HepG2 (cell line): ENCODE measurements around the gene PRKACA. TPM values are rescaled to one million over a fixed set of nuclear protein-coding genes. Genes with fewer than 3 reads are reported as not detected.

ENCODE experiments used
- CREM ChIP-seq, 2 experiments: sonication (generic) in 1 of 2; formaldehyde crosslinking in 1 of 2; IDR thresholded peaks; 2 replicates each; pipeline versions ENCODE4 v1.4.0 to v1.6.1; 2016 to 2020; ENCODE audit warnings: antibody characterized with exemption in 1 of 2, mild to moderate bottlenecking in 1 of 2, missing genetic modification reagents in 1 of 2
- FOXK2 ChIP-seq: fragments of 450-650 bp; IDR thresholded peaks from 2 replicates; pipeline ENCODE4 v1.6.1; 2016
- GLI4 ChIP-seq: sonication (generic); formaldehyde crosslinking; IDR thresholded peaks from 2 replicates; pipeline ENCODE4 v1.5.1; 2020; ENCODE audit warnings: missing genetic modification reagents, mild to moderate bottlenecking, moderate library complexity, borderline replicate concordance
- KAT8 ChIP-seq: IDR thresholded peaks from 2 replicates; pipeline ENCODE4 v1.6.1; 2016; ENCODE audit warnings: missing genetic modification reagents, missing compliant biosample characterization
- MYC ChIP-seq: sonication (generic); formaldehyde crosslinking; IDR thresholded peaks from 2 replicates; pipeline ENCODE4 v1.9.0; 2021; ENCODE audit warnings: missing genetic modification reagents, borderline replicate concordance
- PHF21A ChIP-seq: sonication (generic); formaldehyde crosslinking; IDR thresholded peaks from 2 replicates; pipeline ENCODE4 v1.5.0; 2020; ENCODE audit warnings: mild to moderate bottlenecking, missing genetic modification reagents
- PHF8 ChIP-seq: sonication (generic); formaldehyde crosslinking; IDR thresholded peaks from 2 replicates; pipeline ENCODE4 v1.5.0; 2020; ENCODE audit warnings: missing genetic modification reagents
- SP5 ChIP-seq: IDR thresholded peaks from 2 replicates; pipeline ENCODE4 v1.6.1; 2016; ENCODE audit warnings: low read depth, borderline replicate concordance
- SPEN ChIP-seq: sonication (generic); formaldehyde crosslinking; IDR thresholded peaks from 2 replicates; pipeline ENCODE4 v1.5.1; 2020; ENCODE audit warnings: low read depth, mild to moderate bottlenecking, missing genetic modification reagents
- ZFP37 ChIP-seq: sonication (generic); formaldehyde crosslinking; IDR thresholded peaks from 2 replicates; pipeline ENCODE4 v1.4.0; 2020; ENCODE audit warnings: missing genetic modification reagents, borderline replicate concordance
- ZFX ChIP-seq: sonication (generic); formaldehyde crosslinking; IDR thresholded peaks from 2 replicates; pipeline ENCODE4 v1.4.0; 2020; ENCODE audit warnings: mild to moderate bottlenecking, low read depth, missing genetic modification reagents, moderate library complexity
- ZNF232 ChIP-seq: sonication (generic); formaldehyde crosslinking; IDR thresholded peaks from 2 replicates; pipeline ENCODE4 v1.4.0; 2020; ENCODE audit warnings: missing genetic modification reagents, borderline replicate concordance
- ZNF326 ChIP-seq: sonication (generic); formaldehyde crosslinking; IDR thresholded peaks from 2 replicates; pipeline ENCODE4 v1.4.0; 2020; ENCODE audit warnings: missing genetic modification reagents, borderline replicate concordance
- ZNF557 ChIP-seq: sonication (generic); formaldehyde crosslinking; IDR thresholded peaks from 2 replicates; pipeline ENCODE4 v1.4.0; 2020; ENCODE audit warnings: missing genetic modification reagents
- ZNF564 ChIP-seq: sonication (generic); formaldehyde crosslinking; IDR thresholded peaks from 2 replicates; pipeline ENCODE4 v1.8.1; 2023; ENCODE audit warnings: mild to moderate bottlenecking, missing genetic modification reagents
- ZNF660 ChIP-seq: sonication (generic); formaldehyde crosslinking; IDR thresholded peaks from 2 replicates; pipeline ENCODE4 v1.5.1; 2020; ENCODE audit warnings: mild to moderate bottlenecking, low read depth, missing genetic modification reagents, borderline replicate concordance
- ZNF7 ChIP-seq: IDR thresholded peaks from 2 replicates; pipeline ENCODE4 v1.6.1; 2016; ENCODE audit warnings: missing biosample characterization, missing genetic modification reagents
- ZNF790 ChIP-seq: sonication (generic); formaldehyde crosslinking; IDR thresholded peaks from 2 replicates; pipeline ENCODE4 v1.8.0; 2022; ENCODE audit warnings: missing genetic modification reagents, mild to moderate bottlenecking, borderline replicate concordance
- ZNF878 ChIP-seq: sonication (generic); formaldehyde crosslinking; IDR thresholded peaks from 2 replicates; pipeline ENCODE4 v1.8.1; 2023; ENCODE audit warnings: mild to moderate bottlenecking, missing genetic modification reagents, moderate library complexity
- polyA plus RNA-seq, 8 experiments: library from polyadenylated mRNA; depleted of rRNA in 3 of 8; stranded (reverse) in 7 of 8; unstranded in 1 of 8; fragments of >200 nt; fragmentation: Illumina TruSeq in 4 of 8; extraction: Trizol in 4 of 8; gene quantifications; 2 replicates each; pipeline versions ENCODE4 v1.2.1 to v1.2.3, GENCODE V29; 2011 to 2016; ENCODE audit warnings: low read depth in 4 of 8, missing spikeins in 1 of 8, mixed read lengths in 1 of 8; ENCODE audit not compliant: insufficient read depth in 1 of 8
- total RNA-seq, 5 experiments: library from RNA; depleted of rRNA; stranded (reverse); fragments of >200 nt; fragmentation: Illumina TruSeq; extraction: Trizol; gene quantifications; 2 replicates each; pipeline ENCODE4 v1.2.3, GENCODE V29; 2016; ENCODE audit warnings: low read depth in 1 of 5
- TF ChIP-seq, protein P1 (sequence below): sonication (generic); formaldehyde crosslinking; IDR thresholded peaks from 2 replicates; pipeline ENCODE4 v1.8.1; 2023; ENCODE audit warnings: missing genetic modification reagents, mild to moderate bottlenecking, borderline replicate concordance
- TF ChIP-seq, protein P2 (sequence below): sonication (generic); formaldehyde crosslinking; IDR thresholded peaks from 2 replicates; pipeline ENCODE4 v1.4.0; 2020; ENCODE audit warnings: mild to moderate bottlenecking, missing genetic modification reagents, borderline replicate concordance
- TF ChIP-seq, protein P3 (sequence below): IDR thresholded peaks from 2 replicates; pipeline ENCODE4 v1.6.1; 2016; ENCODE audit warnings: missing genetic modification reagents, missing compliant biosample characterization
- TF ChIP-seq, protein P4 (sequence below): sonication (generic); formaldehyde crosslinking; IDR thresholded peaks from 2 replicates; pipeline ENCODE4 v1.4.0; 2020; ENCODE audit warnings: missing genetic modification reagents
- TF ChIP-seq, protein P5 (sequence below): sonication (generic); formaldehyde crosslinking; IDR thresholded peaks from 2 replicates; pipeline ENCODE4 v1.4.0; 2020; ENCODE audit warnings: mild to moderate bottlenecking, missing genetic modification reagents

PRKACA gene
- total and polyA plus RNA-seq, 2 of the 13 experiments (the other 11 are each of a cell fraction or from before 2014, with no cell fraction given), result 11.0 to 18.2 TPM

DNA sequence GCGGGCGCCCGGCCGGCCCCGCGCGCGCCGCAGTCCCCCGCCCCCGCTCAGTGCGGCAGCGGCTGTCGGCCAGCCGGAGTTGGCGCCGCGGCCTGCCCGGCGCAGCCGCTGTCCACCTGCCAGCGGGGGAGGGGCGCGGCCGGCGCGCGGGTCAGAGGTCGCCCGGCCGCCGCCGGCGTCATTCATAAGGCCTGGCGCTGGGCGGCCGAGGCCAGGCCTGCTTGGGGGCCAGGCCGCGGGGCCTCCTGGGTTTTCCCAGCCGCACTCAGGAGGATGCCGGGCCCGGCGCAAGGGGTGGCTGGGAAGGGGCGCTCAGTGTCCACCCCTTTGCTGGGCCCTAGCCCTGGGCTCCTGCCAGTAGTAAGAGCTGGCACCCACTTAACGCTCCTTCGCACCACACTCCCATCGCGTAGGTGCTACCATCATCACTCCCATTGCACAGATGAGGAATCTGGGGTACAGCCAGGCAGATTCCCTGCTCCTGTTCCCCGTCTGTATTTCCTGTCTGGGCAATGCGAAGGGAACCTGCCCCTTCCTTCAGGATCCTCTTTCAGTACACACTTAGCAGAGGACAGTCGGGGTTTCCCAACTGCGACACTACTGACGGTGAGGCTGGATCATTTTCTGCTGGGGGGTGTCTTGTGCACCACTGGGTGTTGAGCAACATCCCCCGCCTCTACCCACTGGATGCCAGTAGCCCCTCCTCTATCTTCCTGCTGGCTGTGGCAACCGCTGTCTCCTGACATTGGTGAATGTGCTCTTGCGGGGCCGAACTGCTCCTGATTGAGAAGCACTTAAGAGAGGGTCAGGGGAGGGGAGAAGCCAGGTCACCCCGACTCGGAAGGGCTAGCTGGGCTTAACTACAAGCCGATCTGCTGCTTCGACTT is 846 bp upstream of the PRKACA start (continued):
- TF ChIP-seq CREM (IDR thresholded peaks at IDR 0.05) (no peak), CREM (CRISPR knock-in tag; IDR thresholded peaks at IDR 0.05) (no peak), ZFX (CRISPR knock-in tag) (peak; percentile 95), PHF8 (CRISPR knock-in tag) (peak; percentile 70), PHF21A (CRISPR knock-in tag) (peak; percentile 67; the same call in 1 of the 2 replicates), ZNF326 (CRISPR knock-in tag) (no peak), ZNF660 (CRISPR knock-in tag) (no peak), SP5 (CRISPR knock-in tag) (0 out of 2 replicates have a peak, but pooled peaks have one; percentile 6), ZNF232 (CRISPR knock-in tag) (peak; percentile 17; the same call in 1 of the 2 replicates), ZNF564 (CRISPR knock-in tag) (no peak), ZFP37 (CRISPR knock-in tag) (0 out of 2 replicates have a peak, but pooled peaks have one; percentile 29), KAT8 (CRISPR knock-in tag) (0 out of 2 replicates have a peak, but pooled peaks have one; percentile 33), ZNF878 (CRISPR knock-in tag) (no peak), ZNF7 (CRISPR knock-in tag) (peak; percentile 95), MYC (CRISPR knock-in tag) (peak; percentile 43; the same call in 1 of the 2 replicates), GLI4 (CRISPR knock-in tag) (peak; percentile 39; the same call in 1 of the 2 replicates), FOXK2 (no peak), ZNF790 (CRISPR knock-in tag) (no peak), SPEN (CRISPR knock-in tag) (peak; percentile 62; the same call in 1 of the 2 replicates), ZNF557 (CRISPR knock-in tag) (no peak)
- TF ChIP-seq, protein P1, sequence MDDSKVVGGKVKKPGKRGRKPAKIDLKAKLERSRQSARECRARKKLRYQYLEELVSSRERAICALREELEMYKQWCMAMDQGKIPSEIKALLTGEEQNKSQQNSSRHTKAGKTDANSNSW (CRISPR knock-in tag), result peak; percentile 86; the same call in 1 of the 2 replicates
- TF ChIP-seq, protein P2, sequence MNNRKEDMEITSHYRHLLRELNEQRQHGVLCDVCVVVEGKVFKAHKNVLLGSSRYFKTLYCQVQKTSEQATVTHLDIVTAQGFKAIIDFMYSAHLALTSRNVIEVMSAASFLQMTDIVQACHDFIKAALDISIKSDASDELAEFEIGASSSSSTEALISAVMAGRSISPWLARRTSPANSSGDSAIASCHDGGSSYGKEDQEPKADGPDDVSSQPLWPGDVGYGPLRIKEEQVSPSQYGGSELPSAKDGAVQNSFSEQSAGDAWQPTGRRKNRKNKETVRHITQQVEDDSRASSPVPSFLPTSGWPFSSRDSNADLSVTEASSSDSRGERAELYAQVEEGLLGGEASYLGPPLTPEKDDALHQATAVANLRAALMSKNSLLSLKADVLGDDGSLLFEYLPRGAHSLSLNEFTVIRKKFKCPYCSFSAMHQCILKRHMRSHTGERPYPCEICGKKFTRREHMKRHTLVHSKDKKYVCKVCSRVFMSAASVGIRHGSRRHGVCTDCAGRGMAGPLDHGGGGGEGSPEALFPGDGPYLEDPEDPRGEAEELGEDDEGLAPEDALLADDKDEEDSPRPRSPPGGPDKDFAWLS, result no peak
- TF ChIP-seq, protein P3, sequence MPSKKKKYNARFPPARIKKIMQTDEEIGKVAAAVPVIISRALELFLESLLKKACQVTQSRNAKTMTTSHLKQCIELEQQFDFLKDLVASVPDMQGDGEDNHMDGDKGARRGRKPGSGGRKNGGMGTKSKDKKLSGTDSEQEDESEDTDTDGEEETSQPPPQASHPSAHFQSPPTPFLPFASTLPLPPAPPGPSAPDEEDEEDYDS (CRISPR knock-in tag), result no peak
- TF ChIP-seq, protein P4, sequence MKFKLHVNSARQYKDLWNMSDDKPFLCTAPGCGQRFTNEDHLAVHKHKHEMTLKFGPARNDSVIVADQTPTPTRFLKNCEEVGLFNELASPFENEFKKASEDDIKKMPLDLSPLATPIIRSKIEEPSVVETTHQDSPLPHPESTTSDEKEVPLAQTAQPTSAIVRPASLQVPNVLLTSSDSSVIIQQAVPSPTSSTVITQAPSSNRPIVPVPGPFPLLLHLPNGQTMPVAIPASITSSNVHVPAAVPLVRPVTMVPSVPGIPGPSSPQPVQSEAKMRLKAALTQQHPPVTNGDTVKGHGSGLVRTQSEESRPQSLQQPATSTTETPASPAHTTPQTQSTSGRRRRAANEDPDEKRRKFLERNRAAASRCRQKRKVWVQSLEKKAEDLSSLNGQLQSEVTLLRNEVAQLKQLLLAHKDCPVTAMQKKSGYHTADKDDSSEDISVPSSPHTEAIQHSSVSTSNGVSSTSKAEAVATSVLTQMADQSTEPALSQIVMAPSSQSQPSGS (CRISPR knock-in tag), result 0 out of 2 replicates have a peak, but pooled peaks have one; percentile 48
- TF ChIP-seq, protein P5, sequence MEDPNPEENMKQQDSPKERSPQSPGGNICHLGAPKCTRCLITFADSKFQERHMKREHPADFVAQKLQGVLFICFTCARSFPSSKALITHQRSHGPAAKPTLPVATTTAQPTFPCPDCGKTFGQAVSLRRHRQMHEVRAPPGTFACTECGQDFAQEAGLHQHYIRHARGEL (CRISPR knock-in tag), result no peak
